ENCODE results near the gene SELPLG.
"Not testable (repeated sequence)": the region's sequence is repeated elsewhere in the genome, so short reads cannot be mapped to it uniquely, and the experiment has no call there.

SELPLG gene

DNA sequence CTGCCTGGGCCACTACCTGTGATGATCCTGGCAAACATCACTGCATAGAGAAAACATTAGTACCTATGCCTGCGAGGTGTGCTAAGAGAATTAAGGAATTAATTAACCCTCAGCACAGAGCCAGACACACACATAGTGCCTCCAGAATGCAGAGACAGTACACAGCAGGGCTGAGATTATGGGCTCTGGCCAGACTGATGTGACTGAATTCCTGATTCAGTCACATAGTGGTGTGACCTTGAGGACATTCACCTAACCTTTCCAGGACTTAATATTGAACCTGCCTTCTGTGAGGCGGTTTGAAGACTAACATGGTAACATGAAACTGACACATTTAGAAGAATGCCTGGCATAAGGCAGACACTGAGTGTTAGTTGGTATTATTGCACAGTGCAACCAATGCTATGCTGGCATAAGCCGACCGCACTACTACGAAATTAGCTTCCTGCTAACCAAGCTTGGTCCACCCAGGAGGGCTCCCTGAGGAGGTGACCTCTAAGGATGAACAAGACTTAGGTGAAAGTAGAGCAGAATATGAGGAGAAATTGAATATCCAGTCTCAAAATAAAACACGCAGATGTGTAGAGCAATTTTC lies 32.0 kb upstream of the SELPLG start:
- H3K9me3 ChIP-seq (ENCODE audit: control insufficient read depth, low read length), result no peaks in the 10 kb centered on the region
- peaks cover 20% of the 10 kb centered on the region for H3K79me2 ChIP-seq
- TF ChIP-seq, protein P1, sequence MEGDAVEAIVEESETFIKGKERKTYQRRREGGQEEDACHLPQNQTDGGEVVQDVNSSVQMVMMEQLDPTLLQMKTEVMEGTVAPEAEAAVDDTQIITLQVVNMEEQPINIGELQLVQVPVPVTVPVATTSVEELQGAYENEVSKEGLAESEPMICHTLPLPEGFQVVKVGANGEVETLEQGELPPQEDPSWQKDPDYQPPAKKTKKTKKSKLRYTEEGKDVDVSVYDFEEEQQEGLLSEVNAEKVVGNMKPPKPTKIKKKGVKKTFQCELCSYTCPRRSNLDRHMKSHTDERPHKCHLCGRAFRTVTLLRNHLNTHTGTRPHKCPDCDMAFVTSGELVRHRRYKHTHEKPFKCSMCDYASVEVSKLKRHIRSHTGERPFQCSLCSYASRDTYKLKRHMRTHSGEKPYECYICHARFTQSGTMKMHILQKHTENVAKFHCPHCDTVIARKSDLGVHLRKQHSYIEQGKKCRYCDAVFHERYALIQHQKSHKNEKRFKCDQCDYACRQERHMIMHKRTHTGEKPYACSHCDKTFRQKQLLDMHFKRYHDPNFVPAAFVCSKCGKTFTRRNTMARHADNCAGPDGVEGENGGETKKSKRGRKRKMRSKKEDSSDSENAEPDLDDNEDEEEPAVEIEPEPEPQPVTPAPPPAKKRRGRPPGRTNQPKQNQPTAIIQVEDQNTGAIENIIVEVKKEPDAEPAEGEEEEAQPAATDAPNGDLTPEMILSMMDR (IDR thresholded peaks at IDR 0.05), result no peak
- no peak overlapping the region for H3K4me2 ChIP-seq (ENCODE audit: low read length)
- peak overlapping the region; percentile 78 for H3K27ac ChIP-seq
- no peaks in the 10 kb centered on the region for H3K27me3 ChIP-seq (ENCODE audit: control insufficient read depth, insufficient read depth, low read length)
- H3K4me3 ChIP-seq (ENCODE audit: low read depth, low read length), result no peak overlapping the region
- no peak overlapping the region for H2AFZ ChIP-seq
- peaks cover 40% of the 10 kb centered on the region for H3K4me1 ChIP-seq
- H3K36me3 ChIP-seq (ENCODE audit: control insufficient read depth, insufficient read depth, low read length), result no peaks in the 10 kb centered on the region
- no peak overlapping the region for H3K9ac ChIP-seq

DNA sequence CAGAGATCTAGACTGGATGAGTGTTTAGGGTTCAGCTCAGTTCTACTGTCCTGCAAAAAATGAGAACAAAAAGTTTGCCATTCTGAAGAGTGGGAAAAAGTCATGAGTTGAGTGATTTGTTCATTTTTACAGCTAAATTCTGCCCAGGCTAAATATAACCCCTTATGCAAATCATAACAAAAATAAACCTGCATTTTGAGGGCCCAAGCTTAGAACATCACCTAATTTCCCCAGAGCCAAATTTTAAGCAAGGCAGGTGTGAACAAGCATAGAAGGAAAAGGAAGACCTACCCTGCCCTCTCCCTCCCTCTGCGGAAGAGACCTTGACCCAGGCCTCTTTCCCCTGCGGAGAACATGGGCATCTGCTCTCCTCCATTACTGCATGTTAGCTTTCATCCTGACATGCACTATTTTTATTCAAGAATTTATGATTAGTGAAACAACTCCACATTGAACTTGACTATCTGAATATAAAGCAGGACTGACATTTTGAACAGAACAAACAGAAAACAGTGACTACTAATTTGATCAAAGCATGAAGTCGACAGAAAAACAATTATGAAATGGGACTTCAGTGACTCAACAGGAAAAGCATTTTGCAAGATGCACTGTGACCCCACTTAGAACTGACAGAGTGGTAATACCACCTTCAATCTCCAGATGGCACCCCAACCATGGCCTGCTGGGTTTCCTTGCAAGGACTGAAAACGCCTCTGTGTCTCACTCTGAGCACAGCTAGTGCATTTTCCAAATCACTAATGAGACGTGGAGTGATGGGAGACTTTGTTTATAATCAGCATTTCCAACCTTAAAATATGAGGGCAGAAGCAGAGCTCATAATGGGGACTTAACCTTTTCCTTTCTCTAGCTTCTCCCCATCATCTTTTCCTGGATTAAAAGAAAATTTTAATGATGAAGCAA lies 30.9 kb upstream of the SELPLG start:
- Histone ChIP-seq H2AFZ (no peak overlapping the region), H3K79me2 (peaks cover 18% of the 10 kb centered on the region), H3K27ac (peak overlapping the region; percentile 78), H3K4me2 (ENCODE audit: low read length) (peak overlapping the region; percentile 36), H3K4me1 (peaks cover 40% of the 10 kb centered on the region), H3K36me3 (ENCODE audit: control insufficient read depth, insufficient read depth, low read length) (no peaks in the 10 kb centered on the region), H3K4me3 (ENCODE audit: low read depth, low read length) (no peak overlapping the region), H3K27me3 (ENCODE audit: control insufficient read depth, insufficient read depth, low read length) (no peaks in the 10 kb centered on the region), H3K9me3 (ENCODE audit: control insufficient read depth, low read length) (no peaks in the 10 kb centered on the region), H3K9ac (no peak overlapping the region)
- TF ChIP-seq, protein P1 (IDR thresholded peaks at IDR 0.05), result peak; percentile 96

DNA sequence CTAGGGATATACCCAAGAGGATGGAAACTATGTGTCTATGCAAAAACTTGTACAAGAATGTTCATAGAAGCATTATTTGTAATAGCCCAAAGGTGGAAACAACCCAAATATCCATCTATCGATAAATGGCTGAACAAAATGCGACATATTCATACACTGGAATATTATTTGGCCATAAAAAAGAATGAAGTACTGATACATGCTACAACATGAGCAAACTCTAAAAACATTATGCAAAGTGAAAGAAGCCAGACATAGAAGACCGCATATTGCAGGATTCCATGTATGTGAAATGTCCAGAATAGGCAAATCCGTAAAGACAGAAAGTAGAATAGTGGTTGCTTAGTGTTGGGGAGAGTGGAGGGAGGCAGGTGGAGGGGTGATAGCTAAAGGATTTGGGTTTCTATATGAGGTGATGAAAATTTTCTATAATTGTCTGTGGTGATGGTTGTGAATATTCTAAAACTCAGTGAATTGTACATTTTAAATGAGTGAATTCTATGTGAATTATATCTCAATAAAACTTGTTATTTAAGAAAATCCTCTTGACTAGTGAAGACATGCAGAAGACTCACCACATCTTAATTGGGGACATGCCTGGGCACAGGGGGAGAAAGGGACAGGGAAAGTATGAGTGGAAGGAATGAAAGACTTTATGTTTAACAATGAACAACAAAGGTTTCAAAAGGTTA lies 29.8 kb upstream of the SELPLG start:
- Histone ChIP-seq H3K79me2 (peaks cover 20% of the 10 kb centered on the region), H3K36me3 (ENCODE audit: control insufficient read depth, insufficient read depth, low read length) (no peaks in the 10 kb centered on the region), H3K9ac (no peak overlapping the region), H3K4me3 (ENCODE audit: low read depth, low read length) (no peak overlapping the region), H3K4me2 (ENCODE audit: low read length) (no peak overlapping the region), H3K27ac (no peak overlapping the region), H3K4me1 (peaks cover 37% of the 10 kb centered on the region), H3K9me3 (ENCODE audit: control insufficient read depth, low read length) (no peaks in the 10 kb centered on the region), H3K27me3 (ENCODE audit: control insufficient read depth, insufficient read depth, low read length) (no peaks in the 10 kb centered on the region), H2AFZ (no peak overlapping the region)
- TF ChIP-seq, protein P1 (IDR thresholded peaks at IDR 0.05), result no peak

DNA sequence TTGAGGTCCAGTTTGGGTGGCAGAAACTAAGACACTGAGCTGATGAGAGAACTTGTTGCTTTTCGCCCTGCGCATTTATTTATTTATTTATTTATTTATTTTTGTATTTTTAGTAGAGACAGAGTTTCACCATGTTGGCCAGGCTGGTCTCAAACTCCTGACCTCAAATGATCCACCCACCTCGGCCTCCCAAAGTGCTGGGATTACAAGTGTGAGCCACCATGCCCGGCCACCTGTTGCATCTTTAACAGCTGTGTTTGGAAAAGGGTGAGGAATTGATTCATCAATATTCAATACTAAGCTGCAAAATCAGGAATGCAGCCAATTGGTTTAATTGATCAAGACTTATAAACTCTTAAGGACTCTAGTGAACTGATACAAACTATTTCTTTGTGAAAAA lies 24.4 kb upstream of the SELPLG start:
- not testable (repeated sequence) for H3K4me3 ChIP-seq (ENCODE audit: low read depth, low read length); H3K4me2 ChIP-seq (ENCODE audit: low read length); H3K27me3 ChIP-seq (ENCODE audit: control insufficient read depth, insufficient read depth, low read length); H3K4me1 ChIP-seq; H3K9me3 ChIP-seq (ENCODE audit: control insufficient read depth, low read length); H3K27ac ChIP-seq; H3K36me3 ChIP-seq (ENCODE audit: control insufficient read depth, insufficient read depth, low read length); H2AFZ ChIP-seq; H3K9ac ChIP-seq
- H3K79me2 ChIP-seq, result peaks cover 30% of the 10 kb centered on the region

DNA sequence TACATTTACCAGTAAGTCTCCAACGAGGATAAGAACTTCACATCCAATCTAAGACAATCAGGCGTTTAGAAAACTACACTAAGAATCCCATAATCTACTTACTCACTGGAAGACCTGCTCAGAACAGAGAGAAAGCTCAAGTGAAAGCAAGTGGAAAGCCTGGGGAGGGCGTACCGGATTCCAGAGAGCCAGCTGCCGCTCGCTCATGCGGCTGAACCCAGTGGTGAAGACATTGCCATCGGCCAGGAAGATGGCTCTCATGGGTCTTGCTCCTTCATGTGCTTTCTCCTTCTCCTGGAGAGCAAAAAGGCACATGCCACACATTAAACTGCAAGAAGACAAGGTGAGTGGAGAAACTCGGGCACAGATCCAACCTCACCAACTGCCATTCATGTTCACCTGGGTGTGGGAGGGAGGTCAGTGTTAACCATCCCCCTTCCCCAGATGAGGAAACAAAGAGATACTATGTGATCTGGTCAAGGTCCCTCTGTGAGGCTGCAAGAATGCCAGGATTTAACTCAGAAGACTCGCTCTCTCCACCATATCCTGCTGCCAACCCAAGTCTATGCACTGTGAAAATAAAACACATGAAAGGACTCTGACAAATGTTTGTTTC lies 23.5 kb upstream of the SELPLG start:
- Histone ChIP-seq H3K9me3 (ENCODE audit: control insufficient read depth, low read length) (no peaks in the 10 kb centered on the region), H3K36me3 (ENCODE audit: control insufficient read depth, insufficient read depth, low read length) (no peaks in the 10 kb centered on the region), H3K9ac (no peak overlapping the region), H3K27me3 (ENCODE audit: control insufficient read depth, insufficient read depth, low read length) (no peaks in the 10 kb centered on the region), H3K4me3 (ENCODE audit: low read depth, low read length) (no peak overlapping the region), H3K79me2 (peaks cover 30% of the 10 kb centered on the region), H3K4me1 (no peaks in the 10 kb centered on the region), H3K27ac (no peak overlapping the region), H3K4me2 (ENCODE audit: low read length) (no peak overlapping the region), H2AFZ (no peak overlapping the region)
- TF ChIP-seq, protein P1 (IDR thresholded peaks at IDR 0.05), result no peak

DNA sequence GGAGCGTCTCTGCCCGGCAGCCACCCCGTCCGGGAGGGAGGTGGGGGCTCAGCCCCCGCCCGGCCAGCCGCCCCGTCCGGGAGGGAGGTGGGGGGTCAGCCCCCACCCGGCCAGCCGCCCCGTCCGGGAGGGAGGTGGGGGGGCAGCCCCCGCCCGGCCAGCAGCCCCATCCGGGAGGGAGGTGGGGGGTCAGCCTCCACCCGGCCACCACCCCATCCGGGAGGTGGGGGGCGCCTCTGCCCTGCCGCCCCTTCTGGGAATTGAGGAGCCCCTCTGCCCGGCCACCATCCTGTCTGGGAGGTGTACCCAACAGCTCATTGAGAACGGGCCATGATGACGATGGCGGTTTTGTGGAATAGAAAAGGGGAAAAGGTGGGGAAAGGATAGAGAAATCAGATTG lies 22.6 kb upstream of the SELPLG start:
- H3K36me3 ChIP-seq (ENCODE audit: control insufficient read depth, insufficient read depth, low read length); H3K4me2 ChIP-seq (ENCODE audit: low read length); H3K27ac ChIP-seq; H3K4me1 ChIP-seq; H3K27me3 ChIP-seq (ENCODE audit: control insufficient read depth, insufficient read depth, low read length); H3K9me3 ChIP-seq (ENCODE audit: control insufficient read depth, low read length); H3K4me3 ChIP-seq (ENCODE audit: low read depth, low read length); H3K9ac ChIP-seq; H2AFZ ChIP-seq: not testable (repeated sequence)
- H3K79me2 ChIP-seq, result peaks cover 25% of the 10 kb centered on the region

DNA sequence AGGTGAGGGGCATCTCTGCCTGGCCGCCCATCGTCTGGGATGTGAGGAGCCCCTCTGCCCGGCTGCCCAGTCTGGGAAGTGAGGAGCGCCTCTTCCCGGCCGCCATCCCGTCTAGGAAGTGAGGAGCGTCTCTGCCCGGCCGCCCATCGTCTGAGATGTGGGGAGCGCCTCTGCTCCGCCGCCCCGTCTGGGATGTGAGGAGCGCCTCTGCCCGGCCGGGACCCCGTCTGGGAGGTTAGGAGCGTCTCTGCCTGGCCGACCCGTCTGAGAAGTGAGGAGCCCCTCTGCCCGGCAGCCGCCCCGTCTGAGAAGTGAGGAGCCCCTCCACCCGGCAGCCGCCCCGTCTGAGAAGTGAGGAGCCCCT lies 22.1 kb upstream of the SELPLG start:
- H3K79me2 ChIP-seq, result peaks cover 25% of the 10 kb centered on the region
- not testable (repeated sequence) for H3K4me1 ChIP-seq; H3K4me2 ChIP-seq (ENCODE audit: low read length); H2AFZ ChIP-seq; H3K9me3 ChIP-seq (ENCODE audit: control insufficient read depth, low read length); H3K4me3 ChIP-seq (ENCODE audit: low read depth, low read length); H3K27ac ChIP-seq; H3K27me3 ChIP-seq (ENCODE audit: control insufficient read depth, insufficient read depth, low read length); H3K36me3 ChIP-seq (ENCODE audit: control insufficient read depth, insufficient read depth, low read length); H3K9ac ChIP-seq
